Choroid plexus epithelial cell (primary cell): ENCODE data around the gene FITM2.

Source experiments
- DNase-seq: peaks from one replicate; pipeline ENCODE4 v3.0.0-alpha.2; 2010; ENCODE audit warnings: low read depth
- H3K4me3 ChIP-seq: 2 replicates; pipeline ENCODE4 v1.5.1; 2011; ENCODE audit warnings: low read depth, mild to moderate bottlenecking, control low read depth, low read length, moderate library complexity
- CTCF ChIP-seq: conservative IDR thresholded peaks from 2 replicates; pipeline ENCODE4 v1.5.1; 2011; ENCODE audit warnings: low read depth, mild to moderate bottlenecking, control low read depth, inconsistent platforms, low read length, moderate library complexity

FITM2 gene

GRCh38 chr20:44314870-44315269 lies 3.9 kb upstream of the FITM2 start:
- TF ChIP-seq CTCF: no peak
- DNase-seq: no peak
- no peak overlapping the region for H3K4me3 ChIP-seq

GRCh38 chr20:44309763-44310663 lies 989 bp downstream of the FITM2 start:
- DNase-seq: peak; percentile 85
- H3K4me3 ChIP-seq: peak overlapping the region; percentile 85
- no peak for TF ChIP-seq CTCF

- no peak for TF ChIP-seq CTCF
- no peak for DNase-seq
- H3K4me3 ChIP-seq: no peak overlapping the region
Observed at GRCh38 chr20:44306927-44307326, 4.1 kb downstream of the FITM2 start.

- no peak for TF ChIP-seq CTCF
- no peak overlapping the region for H3K4me3 ChIP-seq
- no peak for DNase-seq
Observed at GRCh38 chr20:44304383-44304782, 6.6 kb downstream of the FITM2 start.

- no peak overlapping the region for H3K4me3 ChIP-seq
- no peak for TF ChIP-seq CTCF
- DNase-seq: no peak
Observed at GRCh38 chr20:44302736-44303135, 8.3 kb downstream of the FITM2 start.

GRCh38 chr20:44302026-44302669 lies 8.9 kb downstream of the FITM2 start:
- no peak for TF ChIP-seq CTCF
- no peak for DNase-seq
- no peak overlapping the region for H3K4me3 ChIP-seq
